ENCODE data around the gene AKAP8L. TPM values are rescaled to one million over a fixed set of nuclear protein-coding genes. Genes with fewer than 3 reads are reported as not detected.

Gene AKAP8L
- total RNA-seq, 2 experiments from 2014 or later = 127 to 140 TPM

DNA sequence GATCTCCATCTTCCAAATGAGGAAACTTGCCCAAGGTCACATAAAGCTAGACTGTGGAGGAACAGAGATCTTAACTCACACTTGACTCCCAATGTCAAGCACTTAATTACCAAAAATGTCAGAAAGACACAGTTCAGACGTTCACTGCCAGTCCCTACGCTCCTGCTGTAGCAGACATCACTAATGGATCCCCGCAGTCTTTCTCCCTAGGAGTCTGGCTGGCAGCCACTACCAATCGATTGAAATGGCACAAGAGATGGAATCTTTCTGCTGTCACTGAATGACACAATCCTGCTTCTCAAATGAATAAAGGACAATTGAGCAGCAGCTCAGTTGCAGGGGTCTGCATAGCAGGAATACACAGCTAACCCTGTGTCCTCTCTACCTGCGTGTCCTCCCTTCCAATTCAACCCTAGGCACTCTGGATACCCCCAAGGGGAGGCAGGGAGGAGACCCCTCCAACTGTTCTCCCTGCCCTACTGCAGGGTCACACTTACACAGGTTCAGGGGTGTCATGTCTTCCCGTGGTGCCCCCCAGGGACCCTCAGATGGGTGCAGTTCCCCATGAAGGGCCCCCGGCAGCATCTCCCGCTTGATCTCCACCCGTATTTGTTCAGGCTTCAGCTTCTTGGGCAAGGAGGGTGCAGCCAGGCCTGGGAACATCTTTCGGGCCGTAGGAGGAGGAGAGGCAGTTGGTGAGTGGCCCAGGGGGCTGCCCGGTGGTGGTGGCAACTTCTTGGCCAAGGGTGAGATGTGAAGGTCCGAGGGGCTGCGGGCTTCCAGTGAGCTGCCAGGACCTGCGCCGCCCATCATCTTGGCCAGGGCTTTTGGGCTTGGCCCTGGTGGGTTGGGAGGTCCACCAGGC lies 7.9 kb upstream of the AKAP8L start:
- DNase-seq = no peak
- CTCF ChIA-PET = no interaction called here
- H3K4me1 Mint-ChIP-seq (ENCODE audit: low read depth) = peaks cover 21% of the 10 kb centered on the region
- no peak overlapping the region for H3K4me3 Mint-ChIP-seq
- peaks cover 3% of the 10 kb centered on the region for H3K9me3 Mint-ChIP-seq
- peaks cover 47% of the 10 kb centered on the region for H3K36me3 Mint-ChIP-seq (ENCODE audit: low read depth)
- intact Hi-C loops (cut with micrococcal nuclease) = no loop called here
- no peak overlapping the region for H3K27ac Mint-ChIP-seq
- H3K27me3 Mint-ChIP-seq (ENCODE audit: low read depth) = no peaks in the 10 kb centered on the region

DNA sequence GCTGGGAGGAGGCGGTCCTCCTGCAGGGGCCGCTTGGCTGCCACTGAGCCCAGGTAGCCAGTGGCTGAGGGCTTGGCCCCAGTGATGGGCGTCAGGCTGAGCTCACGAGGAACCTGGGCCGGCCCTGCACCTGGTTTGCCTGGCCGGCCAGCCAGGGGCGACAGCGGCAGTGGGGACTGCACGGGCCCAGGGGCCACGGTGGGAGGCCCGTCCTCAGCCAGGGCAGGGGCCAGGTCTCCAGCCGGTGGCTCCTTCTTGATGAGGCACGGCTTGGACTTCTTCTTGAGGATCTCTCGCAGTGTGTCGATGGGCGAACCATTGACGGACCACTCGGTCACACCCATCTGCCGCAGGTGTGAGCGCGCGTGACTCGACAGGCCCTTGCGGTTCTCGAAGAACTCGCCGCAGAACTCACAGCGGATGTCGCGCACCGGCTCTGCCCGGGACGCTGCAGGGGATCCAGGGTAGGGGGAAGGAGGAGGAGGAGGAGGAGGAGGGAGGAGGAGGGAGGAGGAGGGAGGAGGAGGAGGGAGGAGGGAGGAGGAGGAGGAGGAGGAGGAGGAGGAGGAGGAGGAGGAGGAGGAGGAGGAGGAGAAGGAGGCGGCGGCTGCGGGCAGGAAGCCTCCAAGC lies 6.6 kb upstream of the AKAP8L start:
- Mint-ChIP-seq H3K27ac (no peak overlapping the region), H3K27me3 (ENCODE audit: low read depth) (no peaks in the 10 kb centered on the region), H3K36me3 (ENCODE audit: low read depth) (peaks cover 45% of the 10 kb centered on the region), H3K4me1 (ENCODE audit: low read depth) (peaks cover 8% of the 10 kb centered on the region), H3K4me3 (no peak overlapping the region), H3K9me3 (peaks cover 3% of the 10 kb centered on the region)
- DNase-seq = no peak
- CTCF ChIA-PET = no interaction called here
- intact Hi-C loops (cut with micrococcal nuclease) = no loop called here

DNA sequence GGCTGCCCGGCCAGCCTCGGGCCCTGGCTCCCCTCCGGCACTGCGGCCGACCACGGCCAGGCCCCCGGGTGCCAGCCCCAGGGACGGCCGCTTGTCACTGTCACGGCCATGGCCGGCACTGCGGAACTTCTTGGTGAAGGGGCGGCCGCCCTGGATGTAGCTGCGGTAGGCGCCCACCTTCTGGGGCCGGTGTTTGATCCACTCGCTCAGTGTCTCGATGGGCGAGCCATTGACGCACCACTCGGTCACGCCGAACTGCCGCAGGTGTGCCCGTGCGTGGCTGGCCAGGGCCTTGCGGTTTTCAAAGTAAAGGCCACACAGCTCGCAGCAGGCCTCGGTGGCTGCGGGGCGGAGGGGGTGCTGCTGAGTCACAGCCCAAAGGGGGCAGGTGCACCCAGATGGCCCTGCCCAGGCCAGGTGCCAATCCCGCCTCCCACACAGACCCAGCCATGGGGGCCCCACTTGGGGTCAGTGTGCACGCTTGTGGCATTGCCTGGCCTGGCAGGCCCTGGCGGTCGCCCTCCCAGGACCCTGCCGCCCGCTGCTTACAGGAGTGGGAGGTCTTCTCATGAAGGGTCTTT lies 6.0 kb upstream of the AKAP8L start:
- Mint-ChIP-seq H3K36me3 (ENCODE audit: low read depth) (peaks cover 43% of the 10 kb centered on the region), H3K4me3 (no peak overlapping the region), H3K27ac (no peak overlapping the region), H3K4me1 (ENCODE audit: low read depth) (peaks cover 6% of the 10 kb centered on the region), H3K27me3 (ENCODE audit: low read depth) (no peaks in the 10 kb centered on the region), H3K9me3 (peaks cover 3% of the 10 kb centered on the region)
- intact Hi-C loops (cut with micrococcal nuclease) = no loop called here
- no peak for DNase-seq
- CTCF ChIA-PET = no interaction called here

DNA sequence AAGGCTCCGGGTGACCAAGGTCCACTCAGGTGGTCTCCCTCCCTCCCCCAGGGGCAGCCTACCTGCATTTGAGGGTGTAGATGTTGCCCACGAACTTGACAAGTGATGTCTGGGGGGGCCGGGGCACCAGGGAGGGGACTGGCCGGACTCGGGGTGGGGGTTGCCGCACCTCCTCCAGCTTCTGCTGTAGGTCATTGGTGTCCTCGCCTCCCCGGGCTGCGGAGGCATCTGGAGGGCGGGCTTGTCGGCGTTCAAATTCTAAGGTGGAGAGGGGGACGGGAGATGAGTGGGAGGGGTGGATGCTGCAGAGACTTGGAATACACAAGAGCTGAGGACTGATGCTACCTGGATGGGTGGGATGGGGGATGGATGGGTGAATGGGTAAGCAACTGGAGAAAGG lies 5.3 kb upstream of the AKAP8L start:
- CTCF ChIA-PET = no interaction called here
- intact Hi-C loops (cut with micrococcal nuclease) = no loop called here
- no peak overlapping the region for H3K4me3 Mint-ChIP-seq
- H3K9me3 Mint-ChIP-seq = peaks cover 3% of the 10 kb centered on the region
- DNase-seq = no peak
- no peak overlapping the region for H3K27ac Mint-ChIP-seq
- H3K36me3 Mint-ChIP-seq (ENCODE audit: low read depth) = peaks cover 43% of the 10 kb centered on the region
- H3K27me3 Mint-ChIP-seq (ENCODE audit: low read depth) = no peaks in the 10 kb centered on the region
- peaks cover 12% of the 10 kb centered on the region for H3K4me1 Mint-ChIP-seq (ENCODE audit: low read depth)

DNA sequence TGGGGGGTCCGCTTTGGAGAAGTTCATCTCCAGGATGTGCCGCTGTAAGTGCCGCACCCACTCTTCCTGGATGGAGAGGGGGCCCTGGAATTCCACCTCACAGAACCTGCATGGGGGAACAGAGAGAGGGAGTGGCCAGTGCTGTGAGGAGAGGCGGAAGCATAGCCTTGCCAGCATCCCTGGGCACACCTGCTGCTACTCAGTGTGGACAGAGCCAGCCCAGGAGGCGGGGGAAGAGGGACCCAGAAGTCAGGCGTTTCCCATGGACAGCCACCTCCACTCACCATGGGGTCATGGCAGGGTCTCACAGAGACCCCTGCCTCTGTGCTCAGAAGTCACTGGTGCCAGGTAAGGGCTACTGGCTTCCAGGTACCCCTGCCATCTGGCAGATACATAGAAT lies 4.3 kb upstream of the AKAP8L start:
- DNase-seq = no peak
- Mint-ChIP-seq H3K36me3 (ENCODE audit: low read depth) (peaks cover 40% of the 10 kb centered on the region), H3K4me3 (no peak overlapping the region), H3K27ac (no peak overlapping the region), H3K27me3 (ENCODE audit: low read depth) (no peaks in the 10 kb centered on the region), H3K4me1 (ENCODE audit: low read depth) (peaks cover 12% of the 10 kb centered on the region), H3K9me3 (peaks cover 3% of the 10 kb centered on the region)
- intact Hi-C loops (cut with micrococcal nuclease) = no loop called here
- CTCF ChIA-PET = no interaction called here

DNA sequence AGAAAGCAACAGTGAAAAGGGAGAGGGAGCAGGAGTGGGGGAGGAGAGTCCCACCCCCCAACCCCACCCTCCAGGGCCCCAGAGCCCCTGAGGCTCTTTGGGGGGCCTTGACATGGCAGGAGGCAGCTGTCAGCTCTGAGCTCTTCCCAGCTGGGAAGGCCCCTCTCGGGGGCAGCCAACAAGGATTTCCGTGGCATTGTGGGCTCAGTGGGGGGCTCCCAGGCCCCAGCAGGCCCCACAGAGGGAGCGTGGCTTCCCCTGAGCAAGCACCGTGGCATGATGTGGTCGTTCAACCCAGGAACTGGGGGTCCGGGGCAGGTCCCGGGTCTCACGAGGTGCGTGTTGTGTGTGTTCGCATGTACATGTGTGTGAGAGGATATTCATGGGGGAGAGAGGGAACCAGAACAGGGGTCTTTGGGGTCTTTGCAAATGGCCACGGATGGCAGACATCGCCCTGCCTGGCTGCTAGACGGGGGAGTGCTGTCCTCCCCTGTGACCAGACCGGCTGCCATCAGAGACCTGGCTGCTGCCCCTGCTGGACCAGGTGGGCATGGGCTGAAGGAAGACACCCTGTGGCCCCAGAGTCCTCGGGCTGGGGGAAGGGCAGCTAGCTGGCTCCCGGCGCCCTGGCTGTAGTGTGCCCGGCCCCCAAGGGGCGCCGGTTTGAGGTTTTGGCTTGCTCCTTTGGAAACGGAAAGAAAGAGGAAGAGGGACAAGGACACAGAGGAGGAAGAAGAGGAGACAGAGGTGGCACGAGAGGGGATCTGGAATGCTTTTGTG lies 3.7 kb upstream of the AKAP8L start:
- CTCF ChIA-PET = interaction anchor here (6.8 kb wide), 1 partner anchor 133 kb away, joined by 79 read pairs; no protein-coding TSS in a partner anchor
- H3K36me3 Mint-ChIP-seq (ENCODE audit: low read depth) = peaks cover 37% of the 10 kb centered on the region
- no peak overlapping the region for H3K4me3 Mint-ChIP-seq
- DNase-seq = no peak
- H3K4me1 Mint-ChIP-seq (ENCODE audit: low read depth) = peaks cover 18% of the 10 kb centered on the region
- H3K27ac Mint-ChIP-seq = no peak overlapping the region
- intact Hi-C loops (cut with micrococcal nuclease) = no loop called here
- H3K9me3 Mint-ChIP-seq = peaks cover 3% of the 10 kb centered on the region
- no peaks in the 10 kb centered on the region for H3K27me3 Mint-ChIP-seq (ENCODE audit: low read depth)

DNA sequence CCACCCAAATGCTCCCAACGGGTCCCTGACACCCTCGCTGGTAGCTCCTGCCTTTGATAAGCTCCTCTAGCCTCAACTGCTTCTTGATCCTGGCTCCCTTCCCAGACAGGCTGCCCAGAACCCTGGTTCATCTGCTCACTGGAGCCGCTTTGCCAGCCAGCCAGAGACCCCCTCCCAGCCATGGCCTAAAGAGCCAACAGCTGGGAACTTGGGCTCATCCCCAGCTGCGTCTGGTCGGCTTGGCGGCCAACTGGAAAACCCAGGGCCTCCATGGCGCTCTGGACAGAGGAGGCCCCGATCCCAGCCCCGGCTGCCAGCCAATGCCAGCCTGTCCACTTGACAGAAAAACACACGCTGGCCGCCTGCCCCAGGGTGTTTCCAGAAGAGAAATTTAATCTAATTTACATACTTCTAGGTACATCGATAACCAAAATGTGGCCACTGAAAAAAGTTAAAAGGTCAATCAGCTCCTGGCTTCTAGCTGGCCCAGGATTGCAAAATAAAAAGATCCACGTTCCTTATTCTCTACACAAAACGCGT lies 3.0 kb upstream of the AKAP8L start:
- Mint-ChIP-seq H3K27ac (no peak overlapping the region), H3K4me3 (no peak overlapping the region), H3K4me1 (ENCODE audit: low read depth) (peaks cover 23% of the 10 kb centered on the region), H3K27me3 (ENCODE audit: low read depth) (no peaks in the 10 kb centered on the region), H3K36me3 (ENCODE audit: low read depth) (peaks cover 31% of the 10 kb centered on the region), H3K9me3 (peaks cover 3% of the 10 kb centered on the region)
- no peak for DNase-seq
- intact Hi-C loops (cut with micrococcal nuclease) = no loop called here
- CTCF ChIA-PET = interaction anchor here (4.3 to 6.8 kb wide), 2 partner anchors 133 to 137 kb away, joined by 26 to 79 read pairs; no protein-coding TSS in a partner anchor

DNA sequence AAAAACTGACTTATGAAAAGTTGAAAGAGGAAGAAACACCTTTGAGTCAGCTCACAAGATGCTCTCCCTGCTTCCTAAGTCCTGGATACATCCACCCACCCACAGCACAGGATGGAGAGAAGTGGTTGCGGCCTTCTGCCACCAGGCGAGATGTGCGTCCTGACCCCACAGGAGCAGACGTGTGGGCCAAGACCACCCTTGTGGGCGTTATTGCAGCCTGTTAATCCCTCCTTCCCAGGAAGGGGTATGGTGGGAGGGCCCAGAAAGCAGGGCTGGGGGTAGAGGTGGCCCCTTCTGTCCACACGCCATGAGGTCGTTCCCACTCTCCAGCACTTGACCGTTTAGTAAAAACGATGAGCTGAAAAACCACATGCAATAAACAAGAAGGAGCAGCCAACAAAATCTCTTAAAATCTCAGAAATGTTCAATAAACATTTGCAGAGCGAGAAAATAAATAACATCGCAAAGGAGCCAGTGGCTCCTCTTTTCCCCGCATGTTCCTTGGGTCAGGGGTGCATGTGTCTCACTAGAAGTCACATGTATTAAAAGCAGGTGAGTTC lies 2.4 kb upstream of the AKAP8L start:
- peaks cover 3% of the 10 kb centered on the region for H3K9me3 Mint-ChIP-seq
- no peak overlapping the region for H3K4me3 Mint-ChIP-seq
- no peak for DNase-seq
- no peaks in the 10 kb centered on the region for H3K27me3 Mint-ChIP-seq (ENCODE audit: low read depth)
- CTCF ChIA-PET = interaction anchor here (0.6 to 6.8 kb wide), 5 partner anchors 42 to 894 kb away, joined by 4 to 79 read pairs (median 26); no protein-coding TSS in a partner anchor
- H3K4me1 Mint-ChIP-seq (ENCODE audit: low read depth) = peaks cover 27% of the 10 kb centered on the region
- intact Hi-C loops (cut with micrococcal nuclease) = no loop called here
- no peak overlapping the region for H3K27ac Mint-ChIP-seq
- peaks cover 28% of the 10 kb centered on the region for H3K36me3 Mint-ChIP-seq (ENCODE audit: low read depth)

DNA sequence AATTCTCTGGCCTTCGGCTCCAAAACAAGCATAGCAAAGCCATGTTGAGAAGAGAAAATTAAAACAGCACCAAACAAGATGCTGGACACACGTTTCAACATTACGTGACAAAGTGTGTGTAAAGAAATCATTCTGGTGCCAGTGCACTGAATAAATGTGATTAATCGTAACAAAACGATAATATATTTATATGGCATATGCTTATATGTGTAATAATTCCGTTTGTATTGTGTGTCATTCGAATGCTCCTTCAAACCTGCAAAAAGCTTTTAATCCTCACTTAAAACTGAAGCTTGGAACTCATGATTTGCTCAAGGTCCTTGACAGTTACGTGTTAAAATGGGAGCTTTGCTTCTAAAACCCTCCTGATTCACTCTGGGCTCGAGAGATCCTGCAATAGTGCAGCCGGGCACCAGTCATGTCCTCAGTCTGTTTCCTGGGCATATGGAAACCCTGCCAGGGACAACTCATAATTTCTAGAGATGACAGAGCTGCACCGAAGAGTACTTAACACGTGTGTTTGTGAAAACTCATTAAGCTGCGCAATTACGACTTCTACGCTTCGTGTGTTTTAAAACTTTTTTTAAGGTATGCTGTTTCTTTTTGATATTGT lies 731 bp upstream of the AKAP8L start:
- H3K4me1 Mint-ChIP-seq (ENCODE audit: low read depth) = peaks cover 37% of the 10 kb centered on the region
- CTCF ChIA-PET = interaction anchor here (0.5 to 6.8 kb wide), 21 partner anchors 10 to 327 kb away, joined by 3 to 79 read pairs (median 6); partner anchors contain the start of genes AKAP8 and WIZ
- intact Hi-C loops (cut with micrococcal nuclease) = loop anchor here (1.0 to 2.0 kb wide), 11 partner anchors 13 to 327 kb away; partner anchors contain the start of gene AKAP8
- H3K27ac Mint-ChIP-seq = peak overlapping the region; percentile 63
- H3K9me3 Mint-ChIP-seq = peaks cover 3% of the 10 kb centered on the region
- H3K27me3 Mint-ChIP-seq (ENCODE audit: low read depth) = no peaks in the 10 kb centered on the region
- H3K4me3 Mint-ChIP-seq = peak overlapping the region; percentile 99
- H3K36me3 Mint-ChIP-seq (ENCODE audit: low read depth) = peaks cover 25% of the 10 kb centered on the region
- no peak for DNase-seq

DNA sequence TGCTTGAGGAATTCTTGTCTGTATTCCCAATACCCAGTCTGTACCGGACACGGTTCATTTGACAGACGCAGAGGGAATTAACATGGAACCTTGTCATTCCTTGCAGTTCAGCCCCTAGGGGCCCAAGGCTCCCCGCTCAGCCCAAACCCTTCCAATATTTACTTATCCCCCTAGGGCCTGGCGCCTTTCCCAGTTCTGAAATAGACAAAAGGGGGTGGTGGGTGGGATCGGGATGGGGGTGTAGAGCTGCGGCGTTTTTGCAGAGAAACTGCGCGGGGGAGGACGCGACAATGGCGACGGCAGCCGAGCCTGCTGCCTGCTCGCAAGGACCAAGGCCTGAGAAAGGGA lies 583 bp downstream of the AKAP8L start:
- intact Hi-C loops (cut with micrococcal nuclease) = loop anchor here (2.0 kb wide), 1 partner anchor 325 kb away; no protein-coding TSS in a partner anchor
- H3K36me3 Mint-ChIP-seq (ENCODE audit: low read depth) = peaks cover 16% of the 10 kb centered on the region
- no peaks in the 10 kb centered on the region for H3K9me3 Mint-ChIP-seq
- H3K27me3 Mint-ChIP-seq (ENCODE audit: low read depth) = no peaks in the 10 kb centered on the region
- peak overlapping the region; percentile 92 for H3K27ac Mint-ChIP-seq
- peak overlapping the region; percentile 99 for H3K4me3 Mint-ChIP-seq
- CTCF ChIA-PET = interaction anchor here (0.8 to 6.8 kb wide), 11 partner anchors 15 to 326 kb away, joined by 3 to 79 read pairs (median 11); partner anchors contain the start of genes AKAP8 and WIZ
- DNase-seq = no peak
- H3K4me1 Mint-ChIP-seq (ENCODE audit: low read depth) = peaks cover 42% of the 10 kb centered on the region

DNA sequence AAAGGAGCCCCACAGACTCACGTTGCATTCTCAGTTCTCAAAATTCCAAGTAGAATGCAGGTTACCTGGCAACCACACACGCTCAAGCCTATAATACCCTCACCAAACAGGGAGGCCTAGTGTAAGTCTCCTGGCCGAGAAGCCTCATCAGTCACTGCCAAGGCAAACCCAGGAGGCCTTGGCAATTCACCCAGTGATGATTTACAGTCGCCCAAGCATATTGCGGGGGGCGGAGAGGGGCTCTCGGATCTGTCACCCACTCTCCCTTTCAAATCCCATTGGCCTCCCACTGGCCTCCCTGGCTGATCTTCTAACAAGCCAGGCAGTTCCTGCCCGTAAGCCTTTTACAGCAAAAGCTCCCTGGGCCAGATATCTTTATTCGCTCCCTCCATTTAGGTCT lies 1.1 kb downstream of the AKAP8L start:
- no peaks in the 10 kb centered on the region for H3K27me3 Mint-ChIP-seq (ENCODE audit: low read depth)
- H3K36me3 Mint-ChIP-seq (ENCODE audit: low read depth) = peaks cover 11% of the 10 kb centered on the region
- H3K9me3 Mint-ChIP-seq = no peaks in the 10 kb centered on the region
- CTCF ChIA-PET = interaction anchor here (0.7 to 6.8 kb wide), 6 partner anchors 15 to 141 kb away, joined by 3 to 79 read pairs (median 20); no protein-coding TSS in a partner anchor
- intact Hi-C loops (cut with micrococcal nuclease) = loop anchor here (2.0 kb wide), 1 partner anchor 325 kb away; no protein-coding TSS in a partner anchor
- peak overlapping the region; percentile 92 for H3K27ac Mint-ChIP-seq
- peak overlapping the region; percentile 99 for H3K4me3 Mint-ChIP-seq
- no peak for DNase-seq
- H3K4me1 Mint-ChIP-seq (ENCODE audit: low read depth) = peaks cover 44% of the 10 kb centered on the region
